ENCODE measurements around the gene IRX4.

GRCh38 chr5:1850324-1851154, 32.2 kb downstream of the IRX4 start:
- no peak for TF ChIP-seq PATZ1 (CRISPR knock-in tag; IDR thresholded peaks at IDR 0.05; ENCODE audit: borderline replicate concordance)
- no peak for TF ChIP-seq RARB (CRISPR knock-in tag; IDR thresholded peaks at IDR 0.05)
- TF ChIP-seq ZNF565 (CRISPR knock-in tag; conservative IDR thresholded peaks at IDR 0.05; ENCODE audit: low read depth): no peak
- no peak for TF ChIP-seq ZNF70 (CRISPR knock-in tag; IDR thresholded peaks at IDR 0.05)
- no peak for TF ChIP-seq CREB5 (CRISPR knock-in tag; IDR thresholded peaks at IDR 0.05; ENCODE audit: low read depth)
- TF ChIP-seq, protein P1, sequence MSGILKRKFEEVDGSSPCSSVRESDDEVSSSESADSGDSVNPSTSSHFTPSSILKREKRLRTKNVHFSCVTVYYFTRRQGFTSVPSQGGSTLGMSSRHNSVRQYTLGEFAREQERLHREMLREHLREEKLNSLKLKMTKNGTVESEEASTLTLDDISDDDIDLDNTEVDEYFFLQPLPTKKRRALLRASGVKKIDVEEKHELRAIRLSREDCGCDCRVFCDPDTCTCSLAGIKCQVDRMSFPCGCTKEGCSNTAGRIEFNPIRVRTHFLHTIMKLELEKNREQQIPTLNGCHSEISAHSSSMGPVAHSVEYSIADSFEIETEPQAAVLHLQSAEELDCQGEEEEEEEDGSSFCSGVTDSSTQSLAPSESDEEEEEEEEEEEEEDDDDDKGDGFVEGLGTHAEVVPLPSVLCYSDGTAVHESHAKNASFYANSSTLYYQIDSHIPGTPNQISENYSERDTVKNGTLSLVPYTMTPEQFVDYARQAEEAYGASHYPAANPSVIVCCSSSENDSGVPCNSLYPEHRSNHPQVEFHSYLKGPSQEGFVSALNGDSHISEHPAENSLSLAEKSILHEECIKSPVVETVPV (CRISPR knock-in tag; IDR thresholded peaks at IDR 0.05): no peak
- no peak for TF ChIP-seq PPARA (CRISPR knock-in tag; IDR thresholded peaks at IDR 0.05; ENCODE audit: borderline replicate concordance)
- TF ChIP-seq GLIS3 (CRISPR knock-in tag; IDR thresholded peaks at IDR 0.05): no peak
- no peak for TF ChIP-seq SNAI2 (CRISPR knock-in tag; IDR thresholded peaks at IDR 0.05)
- TF ChIP-seq ZC3H10 (CRISPR knock-in tag; IDR thresholded peaks at IDR 0.05): no peak
- TF ChIP-seq ARNTL (CRISPR knock-in tag; IDR thresholded peaks at IDR 0.05; ENCODE audit: borderline replicate concordance, low read depth): no peak
- no peak for TF ChIP-seq TSHZ2 (CRISPR knock-in tag; IDR thresholded peaks at IDR 0.05)
- no peak for TF ChIP-seq OSR1 (CRISPR knock-in tag; IDR thresholded peaks at IDR 0.05)
- TF ChIP-seq ISL1 (CRISPR knock-in tag; IDR thresholded peaks at IDR 0.05): no peak
